H1 (cell line): ENCODE results near the gene PPM1M. TPM values are rescaled to one million over a fixed set of nuclear protein-coding genes. Genes with fewer than 3 reads are reported as not detected.

Source experiments
- CBX5 ChIP-seq: fragments of 300-800, 300-1000 bp; sonication (generic); IDR thresholded peaks from 2 replicates; pipeline ENCODE4 v1.7.1; 2016; ENCODE audit warnings: antibody characterized with exemption, low read length, low read depth
- FOSL1 ChIP-seq: IDR thresholded peaks from 2 replicates; pipeline ENCODE4 v1.6.1; 2011; ENCODE audit warnings: mild to moderate bottlenecking, low read depth, low read length, moderate library complexity; ENCODE audit not compliant: insufficient read depth
- SUZ12 ChIP-seq: fragments of 200-600 bp; sonication (generic); IDR thresholded peaks from 2 replicates; pipeline ENCODE4 v1.6.1; 2012; ENCODE audit warnings: mild to moderate bottlenecking, inconsistent platforms, low read length, moderate library complexity, mixed read lengths
- TBP ChIP-seq: IDR thresholded peaks from 2 replicates; pipeline ENCODE4 v1.6.1; 2011; ENCODE audit warnings: low read depth, low read length, improper control_type of control experiment
- polyA plus RNA-seq, 7 experiments: library from polyadenylated mRNA; depleted of rRNA in 3 of 7; stranded (reverse) in 5 of 7; unstranded in 2 of 7; fragments of >200 nt in 5 of 7; fragments of 200-250 nt in 2 of 7; gene quantifications; 1 replicate in 5 of 7; 2 replicates in 1 of 7; 4 replicates in 1 of 7; pipeline versions ENCODE4 v1.2.1 to v1.2.3, GENCODE V29; 2011 to 2013; ENCODE audit warnings: missing spikeins in 2 of 7, mixed read lengths in 2 of 7
- total RNA-seq: library from RNA; stranded (reverse); fragmentation: NEBNext Ultra II Directional; extraction: Animal tissue kit (Norgen Biotek cat#: 25700); gene quantifications from 2 replicates; pipeline ENCODE4 v1.2.1, GENCODE V29; 2021

Gene PPM1M
- total and polyA plus RNA-seq, 2 of the 8 experiments (the other 6 are each of a cell fraction or from before 2014, with no cell fraction given) = 5.2 to 6.3 TPM

GRCh38 chr3:52268036-52268435 is 22.5 kb downstream of the PPM1M start (continued):
- TF ChIP-seq TBP = no peak
- no peak for TF ChIP-seq SUZ12
- TF ChIP-seq FOSL1 = no peak
- no peak for TF ChIP-seq CBX5
- TF ChIP-seq, all 59 proteins: peak for 0
